ENCODE results near the gene OR10A4.
"Not testable (repeated sequence)": the region's sequence is repeated elsewhere in the genome, so short reads cannot be mapped to it uniquely, and the experiment has no call there.

Gene OR10A4

GRCh38 chr11:6876325-6876724 is at the start of gene OR10A4:
TSS of gene OR10A4 (plus strand) at chr11:6876625. CDS start at chr11:6876648, 23 bp downstream.
- DNase-seq = no peak

GRCh38 chr11:6828103-6828502 is 48.3 kb upstream of the OR10A4 start:
- DNase-seq = no peak

- DNase-seq = no peak
These were observed 43.1 kb upstream of the OR10A4 start for GRCh38 chr11:6833356-6833755.

- no peak for DNase-seq
These were observed 42.4 kb upstream of the OR10A4 start for GRCh38 chr11:6834021-6834420.

GRCh38 chr11:6841694-6842093 is 34.7 kb upstream of the OR10A4 start:
- no peak for DNase-seq

GRCh38 chr11:6843670-6844069 is 32.8 kb upstream of the OR10A4 start:
- DNase-seq = no peak

- no peak for DNase-seq
These were observed 32.1 kb upstream of the OR10A4 start for GRCh38 chr11:6844356-6844755.

- no peak for DNase-seq
These were observed 31.0 kb upstream of the OR10A4 start, which contains the start of gene OR10A5 for GRCh38 chr11:6845383-6845782. TSS of gene OR10A5 (plus strand) at chr11:6845683. CDS start at chr11:6845683, 0 bp downstream.

GRCh38 chr11:6850526-6850925 is 25.9 kb upstream of the OR10A4 start:
- no peak for DNase-seq

GRCh38 chr11:6854801-6855200 is 21.6 kb upstream of the OR10A4 start:
- not testable (repeated sequence) for DNase-seq

- DNase-seq = no peak
These were observed 20.4 kb upstream of the OR10A4 start for GRCh38 chr11:6855971-6856541.

- DNase-seq = no peak
These were observed 19.6 kb upstream of the OR10A4 start for GRCh38 chr11:6856871-6857270.

- DNase-seq = no peak
These were observed 13.5 kb upstream of the OR10A4 start, which contains the start of gene OR10A2 for GRCh38 chr11:6862961-6863360. TSS of gene OR10A2 (plus strand) at chr11:6863057. CDS start at chr11:6869755, 6,698 bp downstream.

GRCh38 chr11:6864438-6864837 is 12.0 kb upstream of the OR10A4 start:
- DNase-seq = no peak

- DNase-seq = no peak
These were observed 5.1 kb upstream of the OR10A4 start for GRCh38 chr11:6871278-6871677.

- no peak for DNase-seq
These were observed 664 bp upstream of the OR10A4 start for GRCh38 chr11:6875761-6876160.

- no peak for DNase-seq
These were observed 489 bp downstream of the OR10A4 start for GRCh38 chr11:6876914-6877313.

- no peak for DNase-seq
These were observed 6.3 kb downstream of the OR10A4 start for GRCh38 chr11:6882751-6883150.

- not testable (repeated sequence) for DNase-seq
These were observed 11.3 kb downstream of the OR10A4 start for GRCh38 chr11:6887711-6888110.

GRCh38 chr11:6888830-6889229 is 12.4 kb downstream of the OR10A4 start:
- DNase-seq = no peak

- no peak for DNase-seq
These were observed 13.4 kb downstream of the OR10A4 start for GRCh38 chr11:6889835-6890234.

- no peak for DNase-seq
These were observed 16.0 kb downstream of the OR10A4 start, which contains the start of gene OR2D2 for GRCh38 chr11:6892400-6892799. TSS of gene OR2D2 (minus strand) at chr11:6892500. CDS start at chr11:6892500, 0 bp downstream.

GRCh38 chr11:6894097-6894496 is 17.7 kb downstream of the OR10A4 start:
- DNase-seq = no peak

GRCh38 chr11:6895010-6895409 is 18.6 kb downstream of the OR10A4 start:
- no peak for DNase-seq

GRCh38 chr11:6898911-6899310 is 22.5 kb downstream of the OR10A4 start:
- no peak for DNase-seq

Measured in activated CD4-positive, alpha-beta T cell treated with anti-CD3 and anti-CD28 coated beads, Interleukin-2, amount 50 U/mL, for 48 hours (primary cell).